Ishikawa (cell line): ENCODE data around the gene NAV2.

Experiments used
- CEBPB ChIP-seq: IDR thresholded peaks from 2 replicates; pipeline ENCODE4 v1.6.1; 2012
- CREB1 ChIP-seq: IDR thresholded peaks from 2 replicates; pipeline ENCODE4 v1.6.1; 2012; ENCODE audit warnings: low read depth
- EGR1 ChIP-seq: IDR thresholded peaks from 2 replicates; pipeline ENCODE4 v1.6.1; 2012
- EP300 ChIP-seq: IDR thresholded peaks from 2 replicates; pipeline ENCODE4 v1.6.1; 2012; ENCODE audit warnings: borderline replicate concordance
- FOXM1 ChIP-seq: IDR thresholded peaks from 2 replicates; pipeline ENCODE4 v1.6.1; 2012; ENCODE audit warnings: low read depth, borderline replicate concordance
- MAX ChIP-seq: IDR thresholded peaks from 2 replicates; pipeline ENCODE4 v1.6.1; 2012
- NFIC ChIP-seq: IDR thresholded peaks from 2 replicates; pipeline ENCODE4 v1.6.1; 2012
- RAD21 ChIP-seq: IDR thresholded peaks from 2 replicates; pipeline ENCODE4 v1.6.1; 2012; ENCODE audit warnings: low read depth
- TAF1 ChIP-seq: IDR thresholded peaks from 2 replicates; pipeline ENCODE4 v1.6.1; 2012; ENCODE audit warnings: low read depth, mild to moderate bottlenecking
- TCF12 ChIP-seq: IDR thresholded peaks from 2 replicates; pipeline ENCODE4 v1.6.1; 2012; ENCODE audit warnings: low read depth
- TEAD4 ChIP-seq: IDR thresholded peaks from 2 replicates; pipeline ENCODE4 v1.6.1; 2012
- YY1 ChIP-seq: IDR thresholded peaks from 2 replicates; pipeline ENCODE4 v1.6.1; 2012; ENCODE audit warnings: low read depth
- ZBTB7A ChIP-seq: IDR thresholded peaks from 2 replicates; pipeline ENCODE4 v1.6.1; 2012; ENCODE audit warnings: low read depth
- TF ChIP-seq, protein P1 (sequence below): IDR thresholded peaks from 2 replicates; pipeline ENCODE4 v1.6.1; 2012
- TF ChIP-seq, protein P2 (sequence below): IDR thresholded peaks from 2 replicates; pipeline ENCODE4 v1.6.1; 2012; ENCODE audit warnings: low read depth, mild to moderate bottlenecking

Gene NAV2

DNA sequence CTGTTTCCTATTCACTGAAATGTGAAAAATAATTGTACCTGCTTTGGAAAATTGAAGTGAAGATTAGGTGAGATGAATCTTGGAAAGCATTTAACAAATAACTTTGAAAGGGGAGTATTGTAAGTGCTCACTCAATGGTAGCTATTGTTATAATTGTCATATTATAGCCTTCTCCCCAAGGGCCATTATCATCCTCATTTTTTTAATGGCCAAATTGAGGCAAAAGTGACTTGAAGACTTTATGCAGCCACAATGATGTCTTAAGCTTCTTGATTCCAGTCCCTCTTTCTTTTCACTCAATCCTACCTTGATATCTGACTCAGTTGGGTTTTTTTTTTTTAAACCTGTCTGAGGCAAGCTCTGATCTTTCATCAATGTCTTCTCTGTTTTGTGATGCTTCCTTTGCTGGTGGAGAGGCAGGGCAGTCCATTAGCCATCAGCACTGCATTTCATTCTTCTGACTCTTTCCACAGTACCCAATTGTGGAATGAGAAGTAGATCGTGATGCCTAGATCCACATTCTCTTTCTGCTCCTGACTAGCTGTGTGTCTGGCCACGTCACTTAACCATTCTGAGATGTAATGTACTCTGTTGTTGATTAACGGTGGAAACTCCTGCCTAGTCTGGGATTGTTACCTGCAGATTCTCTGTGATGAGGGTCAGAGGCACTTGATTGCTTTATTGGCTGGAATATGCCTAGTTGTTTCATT, 346.3 kb downstream of the NAV2 start:
- TF ChIP-seq ZBTB7A, result no peak
- no peak for TF ChIP-seq CREB1
- TF ChIP-seq EGR1, result no peak
- no peak for TF ChIP-seq TEAD4
- TF ChIP-seq, protein P1, sequence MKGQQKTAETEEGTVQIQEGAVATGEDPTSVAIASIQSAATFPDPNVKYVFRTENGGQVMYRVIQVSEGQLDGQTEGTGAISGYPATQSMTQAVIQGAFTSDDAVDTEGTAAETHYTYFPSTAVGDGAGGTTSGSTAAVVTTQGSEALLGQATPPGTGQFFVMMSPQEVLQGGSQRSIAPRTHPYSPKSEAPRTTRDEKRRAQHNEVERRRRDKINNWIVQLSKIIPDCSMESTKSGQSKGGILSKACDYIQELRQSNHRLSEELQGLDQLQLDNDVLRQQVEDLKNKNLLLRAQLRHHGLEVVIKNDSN, result no peak
- TF ChIP-seq MAX, result no peak
- no peak for TF ChIP-seq FOXM1
- no peak for TF ChIP-seq TCF12
- TF ChIP-seq, protein P2, sequence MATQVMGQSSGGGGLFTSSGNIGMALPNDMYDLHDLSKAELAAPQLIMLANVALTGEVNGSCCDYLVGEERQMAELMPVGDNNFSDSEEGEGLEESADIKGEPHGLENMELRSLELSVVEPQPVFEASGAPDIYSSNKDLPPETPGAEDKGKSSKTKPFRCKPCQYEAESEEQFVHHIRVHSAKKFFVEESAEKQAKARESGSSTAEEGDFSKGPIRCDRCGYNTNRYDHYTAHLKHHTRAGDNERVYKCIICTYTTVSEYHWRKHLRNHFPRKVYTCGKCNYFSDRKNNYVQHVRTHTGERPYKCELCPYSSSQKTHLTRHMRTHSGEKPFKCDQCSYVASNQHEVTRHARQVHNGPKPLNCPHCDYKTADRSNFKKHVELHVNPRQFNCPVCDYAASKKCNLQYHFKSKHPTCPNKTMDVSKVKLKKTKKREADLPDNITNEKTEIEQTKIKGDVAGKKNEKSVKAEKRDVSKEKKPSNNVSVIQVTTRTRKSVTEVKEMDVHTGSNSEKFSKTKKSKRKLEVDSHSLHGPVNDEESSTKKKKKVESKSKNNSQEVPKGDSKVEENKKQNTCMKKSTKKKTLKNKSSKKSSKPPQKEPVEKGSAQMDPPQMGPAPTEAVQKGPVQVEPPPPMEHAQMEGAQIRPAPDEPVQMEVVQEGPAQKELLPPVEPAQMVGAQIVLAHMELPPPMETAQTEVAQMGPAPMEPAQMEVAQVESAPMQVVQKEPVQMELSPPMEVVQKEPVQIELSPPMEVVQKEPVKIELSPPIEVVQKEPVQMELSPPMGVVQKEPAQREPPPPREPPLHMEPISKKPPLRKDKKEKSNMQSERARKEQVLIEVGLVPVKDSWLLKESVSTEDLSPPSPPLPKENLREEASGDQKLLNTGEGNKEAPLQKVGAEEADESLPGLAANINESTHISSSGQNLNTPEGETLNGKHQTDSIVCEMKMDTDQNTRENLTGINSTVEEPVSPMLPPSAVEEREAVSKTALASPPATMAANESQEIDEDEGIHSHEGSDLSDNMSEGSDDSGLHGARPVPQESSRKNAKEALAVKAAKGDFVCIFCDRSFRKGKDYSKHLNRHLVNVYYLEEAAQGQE, result no peak

GRCh38 chr11:20059587-20060021, 347.0 kb downstream of the NAV2 start:
- TF ChIP-seq YY1 (no peak), TEAD4 (no peak), MAX (no peak)
- TF ChIP-seq, protein P2, result no peak

DNA sequence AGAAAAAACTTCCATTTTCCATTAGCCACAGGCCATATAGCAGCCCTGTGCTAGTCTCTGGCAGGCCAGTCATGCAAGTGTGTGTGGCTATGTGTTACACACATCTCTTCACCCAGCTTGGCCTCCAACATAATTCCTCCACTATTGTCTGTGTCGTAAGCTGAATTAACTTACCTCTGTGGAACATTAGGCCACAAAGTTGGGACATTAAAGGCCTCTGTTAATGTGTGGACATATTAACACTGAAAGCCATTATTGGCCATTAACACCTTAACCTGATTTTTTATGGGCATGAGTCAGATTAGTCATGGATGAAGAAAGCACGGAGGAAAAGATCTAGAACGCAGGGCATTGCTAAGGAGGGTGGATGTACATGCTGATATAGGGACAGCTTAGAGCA, 347.5 kb downstream of the NAV2 start:
- no peak for TF ChIP-seq RAD21
- TF ChIP-seq TEAD4, result no peak
- TF ChIP-seq, protein P1, result no peak
- no peak for TF ChIP-seq ZBTB7A
- no peak for TF ChIP-seq NFIC
- TF ChIP-seq CEBPB, result no peak
- TF ChIP-seq, protein P2, result no peak
- TF ChIP-seq CREB1, result no peak
- no peak for TF ChIP-seq MAX
- TF ChIP-seq TCF12, result no peak
- TF ChIP-seq EP300, result no peak
- no peak for TF ChIP-seq FOXM1

DNA sequence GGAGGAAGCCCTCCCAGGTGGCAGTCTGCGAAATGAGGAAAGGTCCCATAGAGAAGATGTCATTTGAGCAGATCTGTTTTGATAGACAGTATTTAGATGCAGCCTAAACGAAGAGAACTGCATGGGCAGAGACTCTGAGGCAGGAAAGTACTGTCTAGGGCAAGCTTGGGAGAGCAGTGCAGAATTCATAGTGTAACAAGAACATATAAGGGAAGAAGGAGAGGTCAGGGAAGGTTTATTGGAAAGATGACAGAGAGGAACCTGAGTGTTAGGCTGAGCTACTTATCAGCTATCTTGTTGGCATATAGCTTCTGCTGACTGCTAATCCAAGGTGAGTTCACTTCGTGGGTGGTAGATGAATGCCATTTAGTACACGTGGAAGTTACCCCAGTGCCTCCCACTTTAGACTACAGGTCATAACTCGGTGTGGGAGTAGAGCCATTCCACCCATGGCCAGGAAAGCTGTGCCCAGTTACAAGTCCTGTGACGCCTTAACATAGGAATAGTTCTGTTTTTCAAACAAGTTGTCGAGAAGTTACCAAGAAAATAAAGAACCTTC, 348.1 kb downstream of the NAV2 start:
- TF ChIP-seq, protein P2, result no peak
- TF ChIP-seq NFIC (no peak), CREB1 (no peak), EGR1 (no peak), TAF1 (no peak), FOXM1 (no peak), TEAD4 (no peak), RAD21 (no peak), YY1 (no peak), TCF12 (no peak), MAX (no peak)
